ENCODE results near the gene TYROBP. TPM values are rescaled to one million over a fixed set of nuclear protein-coding genes. Genes with fewer than 3 reads are reported as not detected.
A peak's percentile ranks its signal among the peaks of the same experiment; 100 is the strongest.

The TYROBP gene
- total RNA-seq, 4 donors from 2014 or later: 4.5 to 95.9 (median 33.8) TPM

- TF ChIP-seq CTCF (IDR thresholded peaks at IDR 0.05): no peak
- no peak for TF ChIP-seq POLR2A (IDR thresholded peaks at IDR 0.05)
- Histone ChIP-seq H3K27ac (peak overlapping the region; percentile 77 to 92 (median 85)), H3K4me1 (peaks cover 18 to 48% (median 20%) of the 10 kb centered on the region in 3 donors), H3K9me3 (no peaks in the 10 kb centered on the region), H3K27me3 (no peaks in the 10 kb centered on the region), H3K36me3 (peaks cover 0 to 29% (median 8%) of the 10 kb centered on the region in 3 donors), H3K4me3 (peak overlapping the region; percentile 68 to 85 (median 78))
- intact Hi-C loops (cut with DNase I): loop anchor here (10.0 kb wide), 1 partner anchor 172 kb away; no protein-coding TSS in a partner anchor
- WGBS, 2 donors: 17% methylated on average over 1 of the region's 11 CpGs; no CpG with 5 or more reads in 1 of the 2 donors
- no peak for DNase-seq
Observed at GRCh38 chr19:35936738-35937268, 28.7 kb upstream of the TYROBP start.

- Histone ChIP-seq H3K9me3 (no peaks in the 10 kb centered on the region), H3K4me1 (peaks cover 18 to 52% (median 21%) of the 10 kb centered on the region in 3 donors), H3K36me3 (peaks cover 0 to 22% (median 8%) of the 10 kb centered on the region in 3 donors), H3K27me3 (no peaks in the 10 kb centered on the region), H3K4me3 (peak within 1 kb of the TSS; percentile 68 to 85 (median 78)), H3K27ac (peak within 1 kb of the TSS; percentile 77 to 92 (median 85))
- 6 to 9% methylated on average over 9 to 14 of the region's 68 CpGs for WGBS, 2 donors
- TF ChIP-seq POLR2A (IDR thresholded peaks at IDR 0.05) (no peak), CTCF (IDR thresholded peaks at IDR 0.05) (no peak)
- intact Hi-C loops (cut with DNase I): loop anchor here (10.0 kb wide), 1 partner anchor 171 kb away; no protein-coding TSS in a partner anchor
- no peak for DNase-seq
Observed at GRCh38 chr19:35935911-35936737, 28.0 kb upstream of the TYROBP start, which contains the start of gene LRFN3. Gene LRFN3 (plus strand): TSS chr19:35936374. CDS start chr19:35939426, 3,052 bp downstream.

- no peak overlapping the region for H3K27ac ChIP-seq
- no peaks in the 10 kb centered on the region for H3K27me3 ChIP-seq
- DNase-seq: no peak
- no peaks in the 10 kb centered on the region for H3K36me3 ChIP-seq
- no peak overlapping the region for H3K4me3 ChIP-seq
- H3K4me1 ChIP-seq: peaks cover 13 to 43% (median 17%) of the 10 kb centered on the region in 3 donors
- H3K9me3 ChIP-seq: no peaks in the 10 kb centered on the region
- 46 to 60% methylated on average over 4 to 6 of the region's 7 CpGs for WGBS, 2 donors
- TF ChIP-seq CTCF (IDR thresholded peaks at IDR 0.05): no peak
- TF ChIP-seq POLR2A (IDR thresholded peaks at IDR 0.05): no peak
- intact Hi-C loops (cut with DNase I): loop anchor here (5.0 to 10.0 kb wide), 3 partner anchors 35 to 168 kb away; no protein-coding TSS in a partner anchor
Observed at GRCh38 chr19:35932291-35932936, 24.3 kb upstream of the TYROBP start.

- H3K4me3 ChIP-seq: peak overlapping the region in 1 of 4 donors; percentile 23
- 8 to 9% methylated on average over 8 to 9 of the region's 9 CpGs for WGBS, 2 donors
- no peak for DNase-seq
- no peak overlapping the region for H3K27ac ChIP-seq
- H3K9me3 ChIP-seq: no peaks in the 10 kb centered on the region
- TF ChIP-seq CTCF (IDR thresholded peaks at IDR 0.05): no peak
- TF ChIP-seq POLR2A (IDR thresholded peaks at IDR 0.05): no peak
- H3K27me3 ChIP-seq: no peaks in the 10 kb centered on the region
- H3K36me3 ChIP-seq: no peaks in the 10 kb centered on the region
- intact Hi-C loops (cut with DNase I): loop anchor here (5.0 to 10.0 kb wide), 3 partner anchors 35 to 167 kb away; no protein-coding TSS in a partner anchor
- H3K4me1 ChIP-seq: peaks cover 9 to 38% (median 11%) of the 10 kb centered on the region in 3 donors
Observed at GRCh38 chr19:35931874-35932202, 23.7 kb upstream of the TYROBP start.

Measured in esophagus squamous epithelium (tissue), 5 donors.